Heart left ventricle (tissue), 13 donors: Measurements from ENCODE around the gene MPZL2.

Source experiments
- POLR2A ChIP-seq, 2 donors: fragments of 450-650 bp; IDR thresholded peaks; one replicate each; pipeline ENCODE4 v1.6.1; 2017; ENCODE audit warnings: antibody characterized with exemption in 2 of 2, mild to moderate bottlenecking in 2 of 2, moderate library complexity in 2 of 2
- TF ChIP-seq, protein P1 (sequence below), 12 donors: fragments of 200-600 bp; sonication (generic) in 4 of 12; IDR thresholded peaks; one replicate each; pipeline versions ENCODE4 v1.5.0 to v1.8.0; 2018 to 2022; ENCODE audit warnings: antibody characterized with exemption in 12 of 12, mild to moderate bottlenecking in 5 of 12
- donor health status: ischemic (EF 13 %, LVEDD 7.1; RV severe dilation, severe dysfunction).
- donor health status: DM: no; HTN: yes; CAD: no.
- donor health status: DM: no; HTN: no; CAD: no.
- donor health status: ischemic (EF 25% LVEDD 6.9; RV normal size, moderate dysfunction).
- donor health status: ischemic (EF 25% LVEDD 5.7; RV mildly dilated, moderate dysfunction).
- donor health status: ischemic (EF 35%, LVEDD 5.7; RV mildly dilated, moderate dysfunction).
- donor health status: nonischemic (EF 11% LVEDD 7.7; RV severe dilation, severe dysfunction).
- donor health status: DM: yes; HTN: yes; CAD: no.
- donor health status: PGD.
- donor health status: ischemic (EF 29% LVEDD 5.4; RV normal size, mild dysfunction).
- donor health status: nonischemic (EF 23%, LVEDD 6.1; RV moderate dilation, normal function).

GRCh38 chr11:118282606-118283005 lies 18.5 kb upstream of the MPZL2 start:
- TF ChIP-seq POLR2A (IDR thresholded peaks at IDR 0.05), result no peak
- TF ChIP-seq, protein P1, sequence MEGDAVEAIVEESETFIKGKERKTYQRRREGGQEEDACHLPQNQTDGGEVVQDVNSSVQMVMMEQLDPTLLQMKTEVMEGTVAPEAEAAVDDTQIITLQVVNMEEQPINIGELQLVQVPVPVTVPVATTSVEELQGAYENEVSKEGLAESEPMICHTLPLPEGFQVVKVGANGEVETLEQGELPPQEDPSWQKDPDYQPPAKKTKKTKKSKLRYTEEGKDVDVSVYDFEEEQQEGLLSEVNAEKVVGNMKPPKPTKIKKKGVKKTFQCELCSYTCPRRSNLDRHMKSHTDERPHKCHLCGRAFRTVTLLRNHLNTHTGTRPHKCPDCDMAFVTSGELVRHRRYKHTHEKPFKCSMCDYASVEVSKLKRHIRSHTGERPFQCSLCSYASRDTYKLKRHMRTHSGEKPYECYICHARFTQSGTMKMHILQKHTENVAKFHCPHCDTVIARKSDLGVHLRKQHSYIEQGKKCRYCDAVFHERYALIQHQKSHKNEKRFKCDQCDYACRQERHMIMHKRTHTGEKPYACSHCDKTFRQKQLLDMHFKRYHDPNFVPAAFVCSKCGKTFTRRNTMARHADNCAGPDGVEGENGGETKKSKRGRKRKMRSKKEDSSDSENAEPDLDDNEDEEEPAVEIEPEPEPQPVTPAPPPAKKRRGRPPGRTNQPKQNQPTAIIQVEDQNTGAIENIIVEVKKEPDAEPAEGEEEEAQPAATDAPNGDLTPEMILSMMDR (IDR thresholded peaks at IDR 0.05), result no peak
